WTC11 (cell line): Measurements from ENCODE around the gene ZDHHC1. TPM values are rescaled to one million over a fixed set of nuclear protein-coding genes. Genes with fewer than 3 reads are reported as not detected.

ENCODE experiments used
- ATAC-seq: fragments of 200-7000 bp; cut with Tn5 transposase; 2 replicates; pipeline ENCODE4 v1.10.0; 2021; ENCODE audit warnings: mild to moderate bottlenecking, moderate library complexity
- CTCF ChIA-PET: fragments of 300-600 bp; sonication (Branson Sonifier 250); formaldehyde crosslinking; loops from one replicate; lab custom pipeline; 2021; ENCODE audit warnings: antibody characterized with exemption; lab: Charles Lee
- POLR2A ChIA-PET: fragments of 350-600 bp; sonication (Branson Sonifier 250); formaldehyde crosslinking; loops from one replicate; lab custom pipeline; 2021; ENCODE audit warnings: antibody characterized with exemption; lab: Charles Lee
- DNase-seq: peaks from one replicate; pipeline ENCODE4 v3.0.0; 2021; ENCODE audit warnings: low spot score
- H3K27ac Mint-ChIP-seq: 2 replicates; pipeline ENCODE4 v1.8.0; 2021; ENCODE audit warnings: mixed read lengths
- H3K27me3 Mint-ChIP-seq: 2 replicates; pipeline ENCODE4 v1.8.0; 2021; ENCODE audit warnings: low read depth, mild to moderate bottlenecking, moderate library complexity, mixed read lengths
- H3K36me3 Mint-ChIP-seq: 2 replicates; pipeline ENCODE4 v1.8.0; 2021; ENCODE audit warnings: mixed read lengths
- H3K4me1 Mint-ChIP-seq: 2 replicates; pipeline ENCODE4 v1.8.0; 2022; ENCODE audit warnings: mixed read lengths
- H3K4me3 Mint-ChIP-seq: 2 replicates; pipeline ENCODE4 v1.8.0; 2021; ENCODE audit warnings: mild to moderate bottlenecking, moderate library complexity, mixed read lengths
- H3K9me3 Mint-ChIP-seq: 2 replicates; pipeline ENCODE4 v1.8.0; 2021; ENCODE audit warnings: mixed read lengths
- AR ChIP-seq: fragments of 250-450 bp; sonication (Bioruptor Pico); IDR thresholded peaks from 2 replicates; pipeline ENCODE4 v1.9.0; 2021; ENCODE audit warnings: mild to moderate bottlenecking
- ATF1 ChIP-seq: sonication (generic); formaldehyde crosslinking; IDR thresholded peaks from 2 replicates; pipeline ENCODE4 v1.8.1; 2023; ENCODE audit warnings: mild to moderate bottlenecking, moderate library complexity, missing genetic modification reagents
- ATF6 ChIP-seq: sonication (generic); formaldehyde crosslinking; IDR thresholded peaks from 2 replicates; pipeline ENCODE4 v1.8.1; 2023; ENCODE audit warnings: mild to moderate bottlenecking, missing genetic modification reagents
- CREM ChIP-seq: sonication (generic); formaldehyde crosslinking; IDR thresholded peaks from 2 replicates; pipeline ENCODE4 v1.8.1; 2022; ENCODE audit warnings: mild to moderate bottlenecking, missing genetic modification reagents, moderate library complexity
- E2F4 ChIP-seq: sonication (generic); formaldehyde crosslinking; IDR thresholded peaks from 2 replicates; pipeline ENCODE4 v1.8.1; 2022; ENCODE audit warnings: low read depth, mild to moderate bottlenecking, moderate library complexity, missing genetic modification reagents, borderline replicate concordance
- E2F5 ChIP-seq: sonication (generic); formaldehyde crosslinking; IDR thresholded peaks from 2 replicates; pipeline ENCODE4 v1.8.1; 2022; ENCODE audit warnings: mild to moderate bottlenecking, moderate library complexity, missing genetic modification reagents
- ERG ChIP-seq: fragments of 250-450 bp; sonication (Bioruptor Pico); IDR thresholded peaks from 2 replicates; pipeline ENCODE4 v1.8.0; 2021; ENCODE audit warnings: mild to moderate bottlenecking
- ESRRA ChIP-seq: sonication (generic); formaldehyde crosslinking; IDR thresholded peaks from 2 replicates; pipeline ENCODE4 v1.8.1; 2022; ENCODE audit warnings: mild to moderate bottlenecking, missing genetic modification reagents, borderline replicate concordance
- ETV6 ChIP-seq: sonication (generic); formaldehyde crosslinking; IDR thresholded peaks from 2 replicates; pipeline ENCODE4 v1.8.1; 2022; ENCODE audit warnings: mild to moderate bottlenecking, missing genetic modification reagents
- FOXJ3 ChIP-seq: sonication (generic); formaldehyde crosslinking; IDR thresholded peaks from 2 replicates; pipeline ENCODE4 v1.9.0; 2021; ENCODE audit warnings: missing genetic modification reagents, mild to moderate bottlenecking, borderline replicate concordance
- FOXP1 ChIP-seq: sonication (generic); formaldehyde crosslinking; IDR thresholded peaks from 2 replicates; pipeline ENCODE4 v1.8.0; 2022; ENCODE audit warnings: missing genetic modification reagents, mild to moderate bottlenecking, moderate library complexity, borderline replicate concordance
- GRHL2 ChIP-seq: fragments of 250-450 bp; sonication (Bioruptor Pico); IDR thresholded peaks from 2 replicates; pipeline ENCODE4 v1.8.0; 2022; ENCODE audit warnings: mild to moderate bottlenecking, moderate library complexity; ENCODE audit not compliant: insufficient replicate concordance, severe bottlenecking
- GTF2I ChIP-seq: fragments of 250-450 bp; sonication (Bioruptor Pico); conservative IDR thresholded peaks from 2 replicates; pipeline ENCODE4 v1.4.0; 2021; ENCODE audit warnings: mild to moderate bottlenecking
- HMGA2 ChIP-seq: fragments of 250-450 bp; sonication (Bioruptor Pico); IDR thresholded peaks from 2 replicates; pipeline ENCODE4 v1.4.0; 2021; ENCODE audit warnings: mild to moderate bottlenecking, moderate library complexity
- IRF1 ChIP-seq: sonication (generic); formaldehyde crosslinking; IDR thresholded peaks from 2 replicates; pipeline ENCODE4 v1.8.0; 2023; ENCODE audit warnings: missing genetic modification reagents
- JUN ChIP-seq: sonication (generic); formaldehyde crosslinking; IDR thresholded peaks from 2 replicates; pipeline ENCODE4 v1.8.0; 2023; ENCODE audit warnings: mild to moderate bottlenecking, missing genetic modification reagents
- MXD4 ChIP-seq: fragments of 250-450 bp; sonication (Bioruptor Pico); IDR thresholded peaks from 2 replicates; pipeline ENCODE4 v1.8.0; 2021; ENCODE audit warnings: mild to moderate bottlenecking, moderate library complexity, borderline replicate concordance
- NFATC4 ChIP-seq: fragments of 250-450 bp; sonication (Bioruptor Pico); IDR thresholded peaks from 2 replicates; pipeline ENCODE4 v1.9.0; 2021; ENCODE audit warnings: mild to moderate bottlenecking
- NFYB ChIP-seq: sonication (generic); formaldehyde crosslinking; conservative IDR thresholded peaks from 2 replicates; pipeline ENCODE4 v1.8.0; 2022; ENCODE audit warnings: low read depth, missing genetic modification reagents
- OVOL2 ChIP-seq: fragments of 250-450 bp; sonication (Bioruptor Pico); IDR thresholded peaks from 2 replicates; pipeline ENCODE4 v1.9.0; 2021; ENCODE audit warnings: mild to moderate bottlenecking, borderline replicate concordance
- PREB ChIP-seq: sonication (generic); formaldehyde crosslinking; IDR thresholded peaks from 2 replicates; pipeline ENCODE4 v1.8.1; 2022; ENCODE audit warnings: mild to moderate bottlenecking, missing genetic modification reagents, moderate library complexity, borderline replicate concordance
- SMAD4 ChIP-seq: sonication (generic); formaldehyde crosslinking; IDR thresholded peaks from 2 replicates; pipeline ENCODE4 v1.8.0; 2022; ENCODE audit warnings: mild to moderate bottlenecking, missing genetic modification reagents
- USF2 ChIP-seq: sonication (generic); formaldehyde crosslinking; IDR thresholded peaks from 2 replicates; pipeline ENCODE4 v1.8.1; 2023; ENCODE audit warnings: mild to moderate bottlenecking, missing genetic modification reagents, moderate library complexity
- ZBTB21 ChIP-seq: sonication (generic); formaldehyde crosslinking; IDR thresholded peaks from 2 replicates; pipeline ENCODE4 v1.8.1; 2023; ENCODE audit warnings: mild to moderate bottlenecking, missing genetic modification reagents, borderline replicate concordance
- ZNF219 ChIP-seq: sonication (generic); formaldehyde crosslinking; IDR thresholded peaks from 2 replicates; pipeline ENCODE4 v1.8.0; 2023; ENCODE audit warnings: missing genetic modification reagents, mild to moderate bottlenecking, borderline replicate concordance
- ZNF671 ChIP-seq: fragments of 250-450 bp; sonication (Bioruptor Pico); IDR thresholded peaks from 2 replicates; pipeline ENCODE4 v1.8.0; 2021; ENCODE audit warnings: mild to moderate bottlenecking
- total RNA-seq: library from RNA; stranded (reverse); gene quantifications from 3 replicates; pipeline ENCODE4 v1.2.3, GENCODE V29; 2021

ZDHHC1 gene
- total RNA-seq, 1 experiment from 2014 or later: 4.2 TPM

- DNase-seq (no peak), ATAC-seq (peak; percentile 27; the same call in 1 of the 2 replicates)
- H3K27me3 Mint-ChIP-seq: no peaks in the 10 kb centered on the region
- no peak overlapping the region for H3K27ac Mint-ChIP-seq
- H3K4me1 Mint-ChIP-seq: 0 out of 2 replicates have a peak, but pooled peaks cover 5% of the 10 kb centered on the region
- no peak overlapping the region for H3K4me3 Mint-ChIP-seq
- no peaks in the 10 kb centered on the region for H3K36me3 Mint-ChIP-seq
- H3K9me3 Mint-ChIP-seq: no peaks in the 10 kb centered on the region
- ChIA-PET POLR2A (no interaction called here), CTCF (interaction anchor here (0.7 to 3.2 kb wide), 5 partner anchors 12 to 132 kb away, joined by 3 to 28 read pairs (median 3); partner anchors contain the start of genes KCTD19 and LRRC36)
- TF ChIP-seq E2F4 (CRISPR knock-in tag) (no peak), E2F5 (CRISPR knock-in tag) (no peak), OVOL2 (CRISPR knock-in tag) (no peak), USF2 (CRISPR knock-in tag) (no peak), ZBTB21 (CRISPR knock-in tag) (no peak), ERG (no peak), GRHL2 (CRISPR knock-in tag) (no peak), AR (CRISPR knock-in tag) (no peak), ZNF671 (CRISPR knock-in tag) (no peak), GTF2I (CRISPR knock-in tag) (no peak), ATF1 (CRISPR knock-in tag) (no peak), SMAD4 (no peak), ETV6 (CRISPR knock-in tag) (no peak), FOXJ3 (no peak), FOXP1 (no peak), MXD4 (no peak), IRF1 (no peak)
Observed at GRCh38 chr16:67458121-67458641, 41.9 kb upstream of the ZDHHC1 start.

GRCh38 chr16:67457611-67458010 lies 41.3 kb upstream of the ZDHHC1 start:
- DNase-seq (no peak), ATAC-seq (no peak)
- H3K27ac Mint-ChIP-seq: no peak overlapping the region
- ChIA-PET CTCF (interaction anchor here (1.2 to 3.2 kb wide), 7 partner anchors 8 to 69 kb away, joined by 3 to 28 read pairs (median 5); no protein-coding TSS in a partner anchor), POLR2A (no interaction called here)
- H3K9me3 Mint-ChIP-seq: no peaks in the 10 kb centered on the region
- H3K4me3 Mint-ChIP-seq: no peak overlapping the region
- no peaks in the 10 kb centered on the region for H3K27me3 Mint-ChIP-seq
- 0 out of 2 replicates have a peak, but pooled peaks cover 5% of the 10 kb centered on the region for H3K4me1 Mint-ChIP-seq
- no peaks in the 10 kb centered on the region for H3K36me3 Mint-ChIP-seq
- no peak for TF ChIP-seq ESRRA
- TF ChIP-seq HMGA2 (CRISPR knock-in tag): no peak
- no peak for TF ChIP-seq ZNF219
- no peak for TF ChIP-seq NFATC4 (CRISPR knock-in tag)
- TF ChIP-seq CREM (CRISPR knock-in tag): no peak
- TF ChIP-seq PREB (CRISPR knock-in tag): no peak
- no peak for TF ChIP-seq ATF6 (CRISPR knock-in tag)
- TF ChIP-seq NFYB (CRISPR knock-in tag): no peak
- no peak for TF ChIP-seq JUN (CRISPR knock-in tag)
